GM18909 (cell line): ENCODE measurements around the gene TCTN2.

Experiments
- ATAC-seq: cut with Tn5 transposase; IDR thresholded peaks from one replicate; pipeline ENCODE4 v1.9.1; 2021; ENCODE audit warnings: mild to moderate bottlenecking; ENCODE audit not compliant: unreplicated experiment, poor library complexity

TCTN2 gene

GRCh38 chr12:123670882-123671728, at the start of gene TCTN2:
TCTN2 (plus strand) TSS chr12:123671113; CDS start chr12:123671241, 128 bp downstream.
- peak; percentile 99 for ATAC-seq

- no peak for ATAC-seq
These were observed 49.0 kb upstream of the TCTN2 start for GRCh38 chr12:123621619-123622530.

DNA sequence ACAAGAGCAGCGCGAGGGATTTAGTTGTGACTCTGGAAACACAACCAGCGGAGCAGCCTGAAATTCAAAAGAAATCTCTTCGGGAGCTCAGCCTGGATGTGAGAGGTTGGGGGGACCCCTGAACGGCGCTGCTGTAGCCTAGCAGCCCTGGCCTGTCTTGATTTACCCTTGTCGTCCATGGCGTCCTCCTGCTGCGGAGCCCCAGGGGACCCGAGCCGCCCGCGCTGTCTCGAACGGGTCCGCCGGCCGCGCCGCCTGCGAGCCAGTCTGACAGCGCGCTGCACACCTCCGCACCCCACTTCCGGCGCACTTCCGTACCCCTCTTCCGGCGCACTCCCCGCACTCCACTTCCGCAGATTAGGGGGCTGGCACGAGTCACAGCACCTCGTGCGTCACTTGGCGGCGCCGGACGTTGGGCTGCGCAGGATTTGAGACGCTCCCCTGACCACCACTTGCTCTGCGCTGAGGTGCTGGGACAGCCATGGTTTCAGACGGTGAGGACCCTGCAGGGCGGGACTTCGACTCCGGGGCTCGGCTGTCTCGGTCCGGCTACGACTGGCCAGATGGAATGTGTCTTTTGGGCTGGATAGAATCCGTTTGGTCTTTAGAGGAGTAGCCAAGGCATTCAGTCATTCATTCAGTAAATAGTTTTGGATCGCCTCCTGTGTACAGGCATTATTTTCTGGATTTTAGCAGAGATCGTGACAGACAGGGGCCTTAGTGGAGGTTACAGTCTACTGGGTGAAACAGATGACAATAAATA, 37.4 kb upstream of the TCTN2 start, which contains the start of the genes EIF2B1 and GTF2H3:
Gene EIF2B1 (minus strand): TSS at position 308 of the 763 bp plus-strand sequence. CDS start 129 bp downstream, at position 179.
Gene GTF2H3 (plus strand): TSS at position 451 of the 763 bp plus-strand sequence. CDS start 31 bp downstream, at position 482.
- ATAC-seq: peak; percentile 93

DNA sequence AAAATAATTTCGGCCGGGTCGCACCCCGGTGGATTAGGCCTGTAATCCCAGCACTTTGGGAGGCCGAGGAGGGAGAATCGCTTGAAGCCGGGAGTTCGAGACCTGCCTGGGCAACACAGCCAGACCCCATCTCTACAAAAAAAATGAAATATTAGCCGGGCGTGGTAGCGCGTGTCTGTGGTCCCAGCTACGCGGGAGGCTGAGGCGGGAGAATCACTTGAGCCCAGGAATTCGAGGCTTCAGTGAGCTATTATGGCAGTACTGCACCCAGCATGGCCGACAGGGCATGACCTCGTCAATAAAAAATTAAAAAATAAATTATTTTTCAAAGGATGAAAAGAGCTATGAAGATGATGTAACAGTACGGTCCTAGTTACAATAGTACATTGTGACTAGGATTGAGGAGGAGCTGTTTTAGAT, 36.8 kb upstream of the TCTN2 start:
- ATAC-seq: no peak

- no peak for ATAC-seq
These were observed 27.0 kb upstream of the TCTN2 start for GRCh38 chr12:123643911-123644310.

GRCh38 chr12:123645380-123645779, 25.5 kb upstream of the TCTN2 start:
- ATAC-seq: no peak

DNA sequence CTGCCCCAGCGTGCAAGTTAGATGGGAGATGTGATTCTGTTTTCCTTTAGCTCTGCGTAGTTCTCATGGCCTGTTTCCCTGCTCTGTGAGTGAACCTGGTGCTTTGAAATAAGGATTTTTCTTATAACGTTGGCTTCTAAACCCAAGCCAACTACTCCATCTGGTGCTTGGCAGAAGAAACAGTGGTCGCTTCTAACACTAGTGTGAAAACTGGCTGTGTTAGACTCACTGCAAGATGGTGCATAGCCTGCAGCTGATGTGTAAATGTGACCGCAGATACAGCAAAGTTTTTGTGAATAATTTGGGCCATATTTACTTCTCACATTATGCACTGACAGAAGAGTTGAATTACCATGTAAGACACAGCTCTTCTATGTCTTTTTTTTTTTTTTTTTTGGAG, 25.0 kb upstream of the TCTN2 start:
- ATAC-seq: no peak

GRCh38 chr12:123648401-123648800, 22.5 kb upstream of the TCTN2 start:
- no peak for ATAC-seq

- ATAC-seq: no peak
These were observed 16.7 kb upstream of the TCTN2 start for GRCh38 chr12:123654129-123654701.

DNA sequence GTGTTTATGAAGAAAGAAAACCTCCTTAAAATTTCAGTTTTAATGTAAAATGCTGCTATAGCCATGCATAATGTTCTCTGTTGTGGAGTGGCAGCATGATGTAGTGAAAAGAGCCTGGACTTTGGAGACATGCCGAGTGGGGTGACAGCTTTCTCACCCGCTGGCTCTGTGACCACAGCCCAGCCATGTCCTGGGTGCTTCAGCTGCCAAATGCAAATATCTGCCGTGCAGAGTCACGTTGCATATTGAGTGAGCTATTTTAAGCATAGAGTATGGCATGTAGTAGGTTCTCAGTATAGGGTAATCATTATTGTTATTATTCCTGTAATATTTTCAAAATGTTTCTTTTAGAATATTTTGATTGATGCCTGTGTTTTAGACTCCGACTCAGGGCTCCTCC, 15.5 kb upstream of the TCTN2 start:
- ATAC-seq: peak; percentile 88

DNA sequence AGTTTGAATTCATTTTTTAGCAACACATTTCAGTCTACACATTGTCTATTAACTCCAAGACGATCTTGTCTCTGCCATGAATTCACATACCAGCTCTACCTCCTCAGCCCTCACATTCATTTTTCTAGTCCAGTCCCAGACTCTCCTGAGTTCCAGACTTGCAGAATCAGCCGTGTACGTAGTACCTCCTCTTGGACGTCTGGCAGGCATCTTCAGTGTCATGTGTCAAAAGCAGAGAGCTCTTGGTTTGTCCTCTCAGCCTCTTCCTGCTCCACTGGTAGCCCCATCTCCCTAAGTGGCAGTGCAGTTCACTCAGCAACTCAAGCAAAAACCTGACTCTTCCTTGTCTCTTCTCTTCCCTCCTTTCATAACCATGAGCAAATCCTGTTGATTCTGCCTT, 14.5 kb upstream of the TCTN2 start:
- no peak for ATAC-seq

- ATAC-seq: no peak
These were observed 13.7 kb upstream of the TCTN2 start for GRCh38 chr12:123657211-123657610.

- ATAC-seq: no peak
These were observed 10.8 kb upstream of the TCTN2 start for GRCh38 chr12:123659996-123660727.

DNA sequence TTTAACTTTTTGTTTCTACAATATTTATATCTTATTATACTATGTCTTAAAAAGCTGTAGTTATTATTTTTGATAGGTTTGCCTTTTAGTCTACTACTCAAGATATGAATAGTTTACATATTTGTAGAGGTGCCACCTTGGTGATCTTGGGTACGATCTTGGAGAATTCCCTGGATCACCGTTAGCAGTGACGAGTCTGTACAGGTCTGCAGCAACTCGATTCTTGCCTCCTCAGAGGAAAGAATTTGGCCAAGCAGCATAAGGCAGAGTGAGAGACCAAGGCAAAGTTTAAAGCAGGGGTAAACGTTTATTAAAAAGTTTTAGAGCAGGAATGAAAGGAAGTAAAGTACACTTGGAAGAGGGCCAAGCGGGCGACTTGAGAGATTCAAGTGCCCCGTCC, 3.1 kb upstream of the TCTN2 start:
- ATAC-seq: no peak

DNA sequence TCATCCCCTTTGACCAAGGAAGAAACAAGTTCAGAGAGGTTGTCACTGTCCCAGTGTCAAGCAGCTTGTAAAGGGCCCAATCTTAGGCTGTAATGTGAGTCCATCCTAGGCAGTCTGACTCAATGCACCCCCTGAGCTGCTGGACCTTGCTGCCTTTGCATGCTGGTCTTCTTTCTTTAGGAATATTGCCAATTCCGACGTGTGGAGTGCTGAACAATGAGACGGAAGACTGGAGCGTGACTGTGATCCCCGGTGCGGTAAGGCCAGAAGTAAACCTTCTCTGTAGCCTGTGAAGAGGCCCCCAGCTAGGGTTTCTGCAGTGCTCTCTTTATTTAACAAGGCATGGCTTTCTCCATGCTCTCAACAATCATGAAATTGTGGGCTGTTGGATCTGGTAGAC, 963 bp downstream of the TCTN2 start:
- no peak for ATAC-seq

DNA sequence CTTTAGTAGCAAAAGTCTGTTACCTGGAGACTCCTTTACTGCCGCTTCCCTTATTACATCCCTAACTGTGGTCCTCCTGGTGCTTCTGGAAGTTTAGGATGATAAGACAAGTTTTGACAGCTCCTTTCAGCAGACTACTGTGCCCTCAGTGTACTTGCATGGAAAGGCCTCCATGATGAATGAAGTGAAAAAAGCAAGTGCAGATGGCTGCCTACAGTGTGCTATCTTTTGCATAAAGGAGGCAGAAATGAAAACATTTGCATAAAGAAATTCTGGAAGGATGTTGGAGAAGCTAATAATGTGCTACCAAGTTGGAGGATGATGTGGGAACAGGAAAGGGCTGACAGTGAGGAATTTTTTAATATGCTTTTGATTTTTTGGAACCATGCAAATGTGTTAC, 4.5 kb downstream of the TCTN2 start:
- ATAC-seq: no peak

- ATAC-seq: no peak
These were observed 5.9 kb downstream of the TCTN2 start for GRCh38 chr12:123676616-123677320.

DNA sequence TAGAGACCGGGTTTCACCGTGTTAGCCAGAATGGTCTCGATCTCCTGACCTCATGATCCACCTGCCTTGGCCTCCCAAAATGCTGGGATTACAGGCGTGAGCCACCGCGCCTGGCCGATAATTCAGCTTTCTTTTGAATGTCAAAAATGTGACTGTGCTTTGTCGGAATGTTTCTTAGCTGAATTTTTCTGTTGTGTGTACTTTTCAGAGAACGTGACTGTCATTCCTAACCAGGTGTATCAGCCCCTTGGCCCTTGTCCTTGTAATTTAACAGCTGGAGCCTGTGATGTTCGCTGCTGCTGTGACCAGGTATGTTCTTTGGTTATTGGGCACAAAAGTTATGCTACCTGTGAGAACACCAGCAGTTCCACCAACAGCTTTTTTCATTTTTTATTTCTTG, 8.1 kb downstream of the TCTN2 start:
- no peak for ATAC-seq

DNA sequence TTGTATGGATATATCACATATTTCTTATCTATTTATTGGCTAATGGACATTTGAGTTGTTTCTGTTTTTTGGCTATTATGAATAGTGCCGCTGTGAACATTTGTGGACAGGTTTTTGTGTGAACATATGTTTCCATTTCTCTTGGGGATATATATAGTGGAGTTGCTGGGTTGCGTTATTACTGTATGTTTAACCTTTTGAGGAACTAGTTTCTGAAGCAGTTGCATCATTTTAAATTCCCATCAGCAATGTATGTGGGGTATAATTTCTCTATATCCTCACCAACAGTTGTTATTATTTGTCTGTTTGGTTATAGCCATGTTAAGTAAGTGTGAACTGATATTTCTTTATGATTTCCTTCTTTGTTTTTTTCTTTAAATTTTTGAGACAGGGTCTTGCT, 10.7 kb downstream of the TCTN2 start:
- ATAC-seq: no peak
